Skeletal muscle tissue (tissue), 4 donors: ENCODE data around the gene GRPEL2. TPM values are rescaled to one million over a fixed set of nuclear protein-coding genes. Genes with fewer than 3 reads are reported as not detected.

Experiments used
- H3K27ac ChIP-seq: one replicate; pipeline ENCODE4 v1.7.0; 2013; ENCODE audit warnings: mild to moderate bottlenecking, low read depth, low read length, inconsistent platforms
- H3K27me3 ChIP-seq, 3 donors: one replicate each; pipeline ENCODE4 v1.7.0; 2013; ENCODE audit warnings: low read length in 3 of 3; ENCODE audit not compliant: control insufficient read depth in 3 of 3, insufficient read depth in 3 of 3
- H3K36me3 ChIP-seq, 3 donors: one replicate each; pipeline ENCODE4 v1.7.0; 2013; ENCODE audit warnings: low read length in 3 of 3; ENCODE audit not compliant: control insufficient read depth in 3 of 3, insufficient read depth in 3 of 3
- H3K4me1 ChIP-seq, 3 donors: one replicate each; pipeline ENCODE4 v1.7.0; 2013; ENCODE audit warnings: low read length in 3 of 3, mild to moderate bottlenecking in 3 of 3; ENCODE audit not compliant: control insufficient read depth in 3 of 3, insufficient read depth in 3 of 3
- H3K4me3 ChIP-seq, 3 donors: one replicate each; pipeline ENCODE4 v1.7.0; 2013; ENCODE audit warnings: low read length in 3 of 3
- H3K9ac ChIP-seq, 3 donors: one replicate each; pipeline ENCODE4 v1.7.0; 2013; ENCODE audit warnings: low read length in 3 of 3, mild to moderate bottlenecking in 3 of 3, moderate library complexity in 2 of 3, low read depth in 1 of 3
- H3K9me3 ChIP-seq, 3 donors: one replicate each; pipeline ENCODE4 v1.7.0; 2013; ENCODE audit warnings: low read length in 3 of 3; ENCODE audit not compliant: control insufficient read depth in 3 of 3
- total RNA-seq: library from RNA; depleted of rRNA; stranded (reverse); fragments of >200 nt; gene quantifications from one replicate; pipeline ENCODE4 v1.2.3, GENCODE V29; 2014
- donor health status: Osteomylitis.

The GRPEL2 gene
- total RNA-seq, 1 donor from 2014 or later, result 14.1 TPM

DNA sequence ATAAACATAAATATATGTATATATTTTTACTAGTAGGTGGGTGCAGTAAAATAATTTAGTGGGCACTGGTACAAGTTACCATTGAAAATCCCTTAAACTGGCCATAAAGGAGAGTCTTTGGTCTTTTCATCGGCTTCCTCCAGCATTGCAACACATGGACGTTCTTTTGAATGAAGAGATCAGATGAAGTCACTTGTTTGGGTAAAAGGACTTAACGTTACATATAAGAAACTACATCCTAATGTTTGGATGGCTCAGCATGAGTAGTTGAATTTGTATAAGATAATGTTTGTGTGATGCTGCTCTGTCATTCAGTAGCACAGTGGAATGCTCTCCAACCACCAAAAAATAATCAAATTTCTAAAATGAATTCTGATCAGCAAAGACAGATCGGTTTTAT lies 42.1 kb upstream of the GRPEL2 start:
- Histone ChIP-seq H3K27me3 (no peaks in the 10 kb centered on the region), H3K9me3 (no peaks in the 10 kb centered on the region), H3K27ac (no peak overlapping the region), H3K36me3 (peaks cover 38 to 54% (median 52%) of the 10 kb centered on the region in 3 donors), H3K4me3 (no peak overlapping the region), H3K4me1 (peaks cover 27 to 42% (median 41%) of the 10 kb centered on the region in 3 donors), H3K9ac (no peak overlapping the region)

DNA sequence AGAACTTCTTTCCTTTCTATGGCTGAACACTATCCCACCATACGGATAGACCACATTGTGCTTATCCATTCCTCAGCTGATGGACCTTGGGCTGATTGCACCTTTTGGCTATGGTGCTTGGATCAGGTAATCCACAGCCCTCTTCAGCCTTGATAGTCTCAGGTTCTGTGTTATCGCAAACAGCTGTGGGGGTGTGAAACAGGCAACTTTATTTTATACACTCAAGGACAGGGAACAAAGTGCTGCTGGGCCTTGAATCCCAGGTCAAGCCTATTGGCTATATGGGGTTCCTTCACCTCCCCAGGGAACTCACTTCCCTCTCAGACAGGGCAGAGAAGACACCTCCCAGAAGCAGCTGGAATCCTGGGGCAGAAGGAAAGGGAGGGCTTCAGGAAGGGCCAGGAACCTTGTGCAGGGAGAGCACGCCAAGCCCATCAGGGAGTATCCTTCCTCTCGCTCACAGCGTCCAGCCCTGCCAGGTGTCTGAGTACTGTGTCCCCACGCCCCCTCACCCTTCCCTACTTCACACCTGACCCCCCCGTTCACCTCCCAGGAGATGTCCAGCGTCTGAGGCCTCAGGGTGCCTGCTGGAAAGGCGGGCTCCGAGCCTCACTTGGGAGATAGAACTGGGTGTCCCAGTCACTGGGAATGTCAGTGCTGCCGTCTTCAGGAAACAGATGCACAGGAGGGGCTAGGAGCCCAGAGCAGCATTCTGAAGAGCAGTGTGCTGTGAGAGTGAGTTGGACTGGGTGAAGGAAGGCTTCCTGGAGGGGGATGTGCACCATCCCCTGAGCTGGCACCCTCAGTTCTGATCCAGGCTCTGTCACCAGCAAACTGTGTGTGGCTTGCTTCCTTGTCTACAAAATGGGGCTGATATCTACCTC lies 40.9 kb upstream of the GRPEL2 start:
- H3K27me3 ChIP-seq, result no peaks in the 10 kb centered on the region
- no peak overlapping the region for H3K4me3 ChIP-seq
- peaks cover 41 to 54% (median 51%) of the 10 kb centered on the region in 3 donors for H3K36me3 ChIP-seq
- no peak overlapping the region for H3K27ac ChIP-seq
- no peaks in the 10 kb centered on the region for H3K9me3 ChIP-seq
- H3K9ac ChIP-seq, result no peak overlapping the region
- H3K4me1 ChIP-seq, result peaks cover 15 to 30% (median 29%) of the 10 kb centered on the region in 3 donors

DNA sequence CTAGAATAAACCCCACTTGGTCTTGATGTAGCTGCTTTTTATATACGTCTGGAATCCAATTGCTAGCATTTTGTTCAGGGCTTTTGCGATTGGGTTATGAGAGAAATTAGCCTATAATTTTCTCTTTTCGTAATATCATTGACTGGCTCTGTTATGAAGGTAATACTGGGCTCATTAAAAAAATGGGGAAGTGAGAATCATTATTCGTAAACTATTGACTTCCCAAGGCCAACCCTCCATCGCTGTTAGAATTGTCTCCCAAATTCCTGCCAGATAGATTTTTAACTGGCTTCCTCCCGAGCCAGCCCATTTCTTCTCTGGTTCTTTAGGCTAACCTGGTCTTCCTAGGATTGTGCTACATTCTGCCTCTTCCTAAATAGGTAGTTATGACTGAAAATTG lies 35.9 kb upstream of the GRPEL2 start:
- Histone ChIP-seq H3K9me3 (no peaks in the 10 kb centered on the region), H3K36me3 (peaks cover 40 to 49% (median 46%) of the 10 kb centered on the region in 3 donors), H3K27me3 (no peaks in the 10 kb centered on the region), H3K27ac (peak overlapping the region; percentile 29), H3K4me1 (peaks cover 28 to 43% (median 28%) of the 10 kb centered on the region in 3 donors), H3K9ac (no peak overlapping the region), H3K4me3 (no peak overlapping the region)

DNA sequence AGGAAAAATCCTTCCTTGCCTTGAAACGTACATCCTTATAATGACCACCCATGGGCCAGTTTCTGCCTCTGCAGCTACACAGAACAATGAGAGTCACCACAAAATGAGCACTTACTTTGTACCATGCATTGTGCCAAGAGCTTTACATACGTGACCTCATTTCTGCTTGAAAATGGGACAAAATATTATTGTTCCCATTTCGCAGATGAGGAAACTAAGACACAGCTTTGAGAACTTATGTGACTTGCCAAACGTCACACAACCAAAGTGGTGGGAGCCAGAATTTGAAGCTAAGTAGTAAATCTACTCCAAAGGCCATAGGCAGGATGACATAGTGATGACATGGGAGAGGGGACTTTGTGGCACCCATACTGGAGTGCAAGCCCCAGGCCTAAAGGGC lies 34.8 kb upstream of the GRPEL2 start:
- Histone ChIP-seq H3K36me3 (peaks cover 33 to 43% (median 37%) of the 10 kb centered on the region in 3 donors), H3K27ac (no peak overlapping the region), H3K4me1 (peaks cover 33 to 49% (median 37%) of the 10 kb centered on the region in 3 donors), H3K4me3 (no peak overlapping the region), H3K9ac (no peak overlapping the region), H3K9me3 (no peaks in the 10 kb centered on the region), H3K27me3 (no peaks in the 10 kb centered on the region)

DNA sequence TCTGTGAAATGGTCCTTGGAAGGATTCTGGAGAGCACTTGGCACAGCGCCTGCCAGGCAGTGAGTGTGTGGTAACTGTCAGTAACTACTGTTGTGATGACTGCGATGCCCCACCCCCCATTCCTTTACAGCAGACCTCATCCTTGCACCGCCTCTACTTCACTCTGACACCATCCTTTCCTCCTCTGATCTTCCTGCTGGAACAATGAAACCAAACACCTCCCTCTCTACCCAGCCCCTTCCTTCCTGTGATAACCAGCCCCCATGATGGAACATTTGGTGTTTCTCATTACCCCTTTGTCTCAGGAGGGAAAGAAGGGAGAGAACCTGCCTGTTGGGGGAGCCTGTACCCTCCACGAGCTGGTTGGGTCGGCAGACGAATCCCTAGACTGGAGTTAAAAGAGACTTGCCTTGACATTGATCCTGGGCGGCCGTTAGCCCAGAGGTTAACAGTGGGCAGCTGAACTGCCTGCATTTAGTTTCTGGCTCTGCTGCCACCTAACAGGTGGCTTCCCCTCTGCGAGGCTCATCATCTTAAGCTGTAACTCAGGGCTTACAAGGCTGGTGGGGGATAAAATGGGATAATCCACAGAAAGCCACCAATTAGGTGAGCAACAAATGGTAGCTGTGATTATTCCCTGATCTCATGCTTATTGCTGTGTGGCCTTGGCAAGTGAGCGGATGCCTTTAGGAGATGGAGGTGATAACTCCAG lies 34.2 kb upstream of the GRPEL2 start:
- Histone ChIP-seq H3K9ac (no peak overlapping the region), H3K9me3 (no peaks in the 10 kb centered on the region), H3K36me3 (peaks cover 30 to 41% (median 34%) of the 10 kb centered on the region in 3 donors), H3K4me3 (no peak overlapping the region), H3K4me1 (peaks cover 33 to 49% (median 37%) of the 10 kb centered on the region in 3 donors), H3K27ac (no peak overlapping the region), H3K27me3 (no peaks in the 10 kb centered on the region)

DNA sequence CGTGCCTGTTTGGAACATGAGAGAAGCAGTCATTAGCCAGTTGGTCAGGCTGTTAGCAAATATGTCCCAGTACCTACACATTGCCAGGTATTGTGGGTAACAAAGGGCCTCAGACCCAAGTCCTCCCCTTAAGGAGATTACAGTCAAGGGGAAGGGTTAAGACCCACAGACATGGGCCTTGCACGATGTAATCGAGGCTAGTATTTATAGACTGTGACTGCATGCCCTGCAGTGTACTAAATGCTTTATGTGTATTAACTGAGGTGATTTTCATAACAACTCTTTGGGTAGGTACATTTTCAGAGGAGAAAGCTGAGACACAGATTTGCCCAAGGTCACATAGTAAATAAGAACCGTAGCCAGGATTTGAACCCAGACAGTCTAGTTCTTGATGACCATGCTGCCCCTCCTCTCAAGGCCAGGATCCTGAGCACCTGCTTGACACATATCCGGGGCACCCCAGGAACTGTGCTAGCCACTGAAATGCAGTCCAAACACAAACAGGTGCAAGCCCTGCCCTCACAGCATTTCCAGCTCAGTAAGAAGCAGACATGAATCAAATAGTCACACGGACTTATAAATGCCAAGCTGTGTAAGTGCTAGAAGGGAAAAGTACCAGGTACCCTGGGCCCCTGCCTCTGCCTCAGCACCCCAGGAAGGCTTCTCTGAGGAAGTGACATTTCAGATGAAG lies 32.0 kb upstream of the GRPEL2 start:
- Histone ChIP-seq H3K36me3 (peaks cover 29 to 33% (median 32%) of the 10 kb centered on the region in 3 donors), H3K27ac (peak overlapping the region; percentile 75), H3K9me3 (no peaks in the 10 kb centered on the region), H3K4me1 (peaks cover 29 to 52% (median 37%) of the 10 kb centered on the region in 3 donors), H3K27me3 (no peaks in the 10 kb centered on the region), H3K9ac (peak overlapping the region; percentile 2 to 33 (median 17)), H3K4me3 (no peak overlapping the region)

DNA sequence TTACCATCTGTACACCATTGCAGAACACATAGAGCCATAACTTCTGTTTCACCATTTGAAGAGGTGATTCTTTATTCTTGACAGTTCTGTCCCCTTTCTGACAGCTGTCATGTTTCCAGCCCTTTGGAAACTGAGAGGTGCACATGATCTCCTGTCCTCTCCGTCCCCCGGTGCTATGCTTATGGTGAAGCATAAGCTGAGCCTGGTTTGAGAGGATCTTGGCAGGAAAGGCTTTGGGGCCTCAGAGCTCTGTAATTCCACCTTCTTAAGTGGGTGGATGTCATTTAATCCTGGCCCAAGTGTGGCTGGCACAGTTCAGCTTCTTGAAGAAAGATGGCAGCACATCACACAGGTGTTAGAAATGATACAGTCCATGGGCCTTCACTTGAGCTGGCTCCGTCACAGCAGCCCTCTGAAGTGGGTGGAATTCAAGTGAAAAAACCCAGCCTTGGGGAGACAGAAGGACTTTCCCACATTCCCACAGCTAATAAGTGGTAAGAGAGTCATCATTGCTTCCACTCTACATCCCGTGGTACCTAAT lies 30.7 kb upstream of the GRPEL2 start:
- Histone ChIP-seq H3K27ac (peak overlapping the region; percentile 75), H3K36me3 (peaks cover 28 to 39% (median 35%) of the 10 kb centered on the region in 3 donors), H3K27me3 (no peaks in the 10 kb centered on the region)

DNA sequence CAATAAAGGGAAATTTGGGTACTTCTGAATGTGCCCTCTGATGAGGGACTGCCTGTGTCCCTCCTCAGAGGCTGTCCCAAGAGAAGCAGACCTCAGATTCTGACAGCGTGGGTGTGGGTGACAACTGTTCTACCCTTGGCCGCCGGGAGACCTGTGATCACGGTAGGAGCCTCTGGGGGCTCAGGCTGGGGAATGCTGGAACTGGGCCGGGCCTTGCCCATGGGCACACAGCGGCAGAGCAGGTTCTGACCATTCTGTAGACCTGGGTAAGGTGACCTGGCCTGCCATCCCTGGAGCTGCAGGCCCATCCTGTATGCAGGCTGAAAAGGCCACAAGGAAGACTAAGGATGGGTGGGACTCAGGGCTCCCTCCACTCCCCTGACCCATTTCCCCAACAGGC lies 29.5 kb upstream of the GRPEL2 start:
- Histone ChIP-seq H3K9ac (no peak overlapping the region), H3K27me3 (no peaks in the 10 kb centered on the region), H3K36me3 (peaks cover 29 to 36% (median 33%) of the 10 kb centered on the region in 3 donors), H3K4me1 (peaks cover 40 to 59% (median 46%) of the 10 kb centered on the region in 3 donors), H3K27ac (no peak overlapping the region), H3K4me3 (no peak overlapping the region), H3K9me3 (no peaks in the 10 kb centered on the region)

More for the DNA sequence above, 30.7 kb upstream of the GRPEL2 start:
- Histone ChIP-seq H3K9ac (no peak overlapping the region), H3K4me1 (peaks cover 31 to 55% (median 39%) of the 10 kb centered on the region in 3 donors), H3K4me3 (no peak overlapping the region), H3K9me3 (no peaks in the 10 kb centered on the region)

DNA sequence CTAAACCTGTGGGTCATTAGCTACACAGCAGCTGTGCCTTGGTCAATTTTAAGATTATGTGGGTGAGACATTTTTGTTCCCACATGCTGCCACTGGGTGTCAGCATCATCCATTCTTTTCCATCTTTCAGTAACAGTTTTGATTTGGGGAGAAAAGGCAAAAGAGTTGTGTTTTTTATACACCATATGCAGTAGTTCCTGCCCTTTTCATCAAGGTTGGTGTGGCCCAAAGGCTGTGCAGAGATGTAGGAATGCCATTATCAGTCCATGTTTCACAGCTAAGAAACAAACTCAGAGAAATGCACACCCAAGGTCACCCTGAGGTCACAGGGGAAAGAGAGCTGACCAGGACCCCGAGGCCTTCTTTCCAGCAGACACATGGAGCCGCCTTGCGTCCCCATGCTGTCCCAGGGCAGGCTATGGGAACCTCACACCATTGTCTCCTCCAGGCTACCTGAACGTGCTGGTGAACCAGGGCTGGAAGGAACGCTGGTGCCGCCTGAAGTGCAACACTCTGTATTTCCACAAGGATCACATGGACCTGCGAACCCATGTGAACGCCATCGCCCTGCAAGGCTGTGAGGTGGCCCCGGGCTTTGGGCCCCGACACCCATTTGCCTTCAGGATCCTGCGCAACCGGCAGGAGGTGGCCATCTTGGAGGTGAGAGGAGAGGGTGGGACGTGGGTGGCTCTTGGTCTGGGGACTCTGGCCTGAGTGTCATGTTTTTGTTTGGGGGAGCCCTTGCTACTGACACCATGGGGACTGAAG lies 27.8 kb upstream of the GRPEL2 start:
- Histone ChIP-seq H3K9ac (peak overlapping the region in 1 of 3 donors; percentile 1), H3K4me1 (peaks cover 36 to 47% (median 37%) of the 10 kb centered on the region in 3 donors), H3K27me3 (no peaks in the 10 kb centered on the region), H3K27ac (no peak overlapping the region), H3K4me3 (no peak overlapping the region), H3K9me3 (no peaks in the 10 kb centered on the region), H3K36me3 (peaks cover 21 to 33% (median 33%) of the 10 kb centered on the region in 3 donors)
